ENCODE results near the gene NCAM1.

- TF ChIP-seq IFI16 (CRISPR knock-in tag; IDR thresholded peaks at IDR 0.05) (no peak), MYC (IDR thresholded peaks at IDR 0.05; ENCODE audit: low read depth, low read length) (no peak), MYC (CRISPR knock-in tag; IDR thresholded peaks at IDR 0.05; ENCODE audit: borderline replicate concordance, low read depth) (no peak), BCL6 (CRISPR knock-in tag; IDR thresholded peaks at IDR 0.05) (no peak), GABPA (tag; conservative IDR thresholded peaks at IDR 0.05; ENCODE audit: low read depth) (no peak), C11orf30 (IDR thresholded peaks at IDR 0.05; ENCODE audit: low read depth) (no peak), ZNF280B (CRISPR knock-in tag; IDR thresholded peaks at IDR 0.05) (no peak), ELK1 (CRISPR knock-in tag; IDR thresholded peaks at IDR 0.05) (no peak), BCLAF1 (IDR thresholded peaks at IDR 0.05; ENCODE audit: borderline replicate concordance in 1 of 2, control insufficient read depth in 1 of 2, low read depth in 2 of 2, low read length in 1 of 2) (no peak)
These were observed 232.7 kb downstream of the NCAM1 start for GRCh38 chr11:113193946-113194345.

Data from K562 (cell line).